Body of pancreas (tissue), 4 donors: ENCODE results near the gene POLR1A. TPM values are rescaled to one million over a fixed set of nuclear protein-coding genes. Genes with fewer than 3 reads are reported as not detected.

ENCODE experiments used
- ATAC-seq: fragments of 150-250 bp; one replicate; pipeline ENCODE4 v1.9.1; 2016
- DNase-seq, 4 donors: peaks; one replicate each; pipeline ENCODE4 v3.0.0-alpha.2; 2019
- H3K27ac ChIP-seq, 4 donors: fragments of 200-600 bp; sonication (generic); 1 replicate in 3 of 4; 2 replicates in 1 of 4; pipeline versions ENCODE4 v1.5.1 to v1.6.1; 2016 to 2019; ENCODE audit warnings: mild to moderate bottlenecking in 1 of 4, mixed read lengths in 1 of 4, moderate library complexity in 1 of 4
- H3K27me3 ChIP-seq, 2 donors: fragments of 200-600 bp; sonication (generic); one replicate each; pipeline ENCODE4 v1.6.0; 2016; ENCODE audit warnings: mild to moderate bottlenecking in 1 of 2
- H3K36me3 ChIP-seq, 2 donors: fragments of 200-600 bp; sonication (generic); replicated peaks in 1 of 2; 2 replicates each; pipeline ENCODE4 v1.5.1; 2016; ENCODE audit warnings: low read depth in 2 of 2; ENCODE audit not compliant: insufficient read depth in 1 of 2
- H3K4me1 ChIP-seq: fragments of 200-600 bp; sonication (generic); one replicate; pipeline ENCODE4 v1.6.0; 2016
- H3K4me3 ChIP-seq, 2 donors: fragments of 200-600 bp; sonication (generic); 1 replicate in 1 of 2; 2 replicates in 1 of 2; pipeline ENCODE4 v1.5.1; 2016 to 2019
- H3K9me3 ChIP-seq, 3 donors: fragments of 200-600 bp; sonication (generic); 1 replicate in 2 of 3; 2 replicates in 1 of 3; pipeline ENCODE4 v1.5.1; 2016
- POLR2A ChIP-seq, 3 donors: fragments of 450-650 bp; IDR thresholded peaks; one replicate each; pipeline ENCODE4 v1.6.1; 2016; ENCODE audit warnings: antibody characterized with exemption in 3 of 3, mild to moderate bottlenecking in 2 of 3
- WGBS, 2 donors: methylation state at CpG; one replicate each; pipeline ENCODE4 v1.1.5; 2017; 5-methylcytosine and 5-hydroxymethylcytosine counted together
- intact Hi-C: fragments of 100-400 bp; cut with DNase I; formaldehyde crosslinking; loops from one replicate; pipeline ENCODE4 v1.15.1; 2023
- total RNA-seq, 2 donors: library from RNA; depleted of rRNA; stranded (reverse); fragments of >200 nt; gene quantifications; one replicate each; pipeline ENCODE4 v1.1.0, GENCODE V29; 2016
- TF ChIP-seq, protein P1 (sequence below), 7 experiments: fragments of 450-650 bp in 4 of 7; fragments of 200-600 bp in 3 of 7; sonication (generic) in 3 of 7; IDR thresholded peaks; one replicate each; pipeline ENCODE4 v1.5.1; 2016 to 2019; ENCODE audit warnings: antibody characterized with exemption in 7 of 7

POLR1A gene
- total RNA-seq, 2 donors from 2014 or later: 18.7 to 36.6 TPM

GRCh38 chr2:86070868-86071267, 34.8 kb downstream of the POLR1A start:
- ATAC-seq (no peak), DNase-seq (no peak)
- H3K27ac ChIP-seq: no peak overlapping the region
- H3K9me3 ChIP-seq: no peaks in the 10 kb centered on the region
- no peak overlapping the region for H3K4me3 ChIP-seq
- no peak for TF ChIP-seq POLR2A (IDR thresholded peaks at IDR 0.05)
- TF ChIP-seq, protein P1, sequence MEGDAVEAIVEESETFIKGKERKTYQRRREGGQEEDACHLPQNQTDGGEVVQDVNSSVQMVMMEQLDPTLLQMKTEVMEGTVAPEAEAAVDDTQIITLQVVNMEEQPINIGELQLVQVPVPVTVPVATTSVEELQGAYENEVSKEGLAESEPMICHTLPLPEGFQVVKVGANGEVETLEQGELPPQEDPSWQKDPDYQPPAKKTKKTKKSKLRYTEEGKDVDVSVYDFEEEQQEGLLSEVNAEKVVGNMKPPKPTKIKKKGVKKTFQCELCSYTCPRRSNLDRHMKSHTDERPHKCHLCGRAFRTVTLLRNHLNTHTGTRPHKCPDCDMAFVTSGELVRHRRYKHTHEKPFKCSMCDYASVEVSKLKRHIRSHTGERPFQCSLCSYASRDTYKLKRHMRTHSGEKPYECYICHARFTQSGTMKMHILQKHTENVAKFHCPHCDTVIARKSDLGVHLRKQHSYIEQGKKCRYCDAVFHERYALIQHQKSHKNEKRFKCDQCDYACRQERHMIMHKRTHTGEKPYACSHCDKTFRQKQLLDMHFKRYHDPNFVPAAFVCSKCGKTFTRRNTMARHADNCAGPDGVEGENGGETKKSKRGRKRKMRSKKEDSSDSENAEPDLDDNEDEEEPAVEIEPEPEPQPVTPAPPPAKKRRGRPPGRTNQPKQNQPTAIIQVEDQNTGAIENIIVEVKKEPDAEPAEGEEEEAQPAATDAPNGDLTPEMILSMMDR (IDR thresholded peaks at IDR 0.05): no peak
- no peaks in the 10 kb centered on the region for H3K27me3 ChIP-seq
- peaks cover 7 to 16% of the 10 kb centered on the region in 2 donors for H3K36me3 ChIP-seq
- WGBS, 2 donors: 79 to 85% methylated on average over 2 of the region's 2 CpGs
- H3K4me1 ChIP-seq: peaks cover 25% of the 10 kb centered on the region
- intact Hi-C loops: loop anchor here (10.0 kb wide), 1 partner anchor 186 kb away; the partner anchor contains the start of gene ST3GAL5

DNA sequence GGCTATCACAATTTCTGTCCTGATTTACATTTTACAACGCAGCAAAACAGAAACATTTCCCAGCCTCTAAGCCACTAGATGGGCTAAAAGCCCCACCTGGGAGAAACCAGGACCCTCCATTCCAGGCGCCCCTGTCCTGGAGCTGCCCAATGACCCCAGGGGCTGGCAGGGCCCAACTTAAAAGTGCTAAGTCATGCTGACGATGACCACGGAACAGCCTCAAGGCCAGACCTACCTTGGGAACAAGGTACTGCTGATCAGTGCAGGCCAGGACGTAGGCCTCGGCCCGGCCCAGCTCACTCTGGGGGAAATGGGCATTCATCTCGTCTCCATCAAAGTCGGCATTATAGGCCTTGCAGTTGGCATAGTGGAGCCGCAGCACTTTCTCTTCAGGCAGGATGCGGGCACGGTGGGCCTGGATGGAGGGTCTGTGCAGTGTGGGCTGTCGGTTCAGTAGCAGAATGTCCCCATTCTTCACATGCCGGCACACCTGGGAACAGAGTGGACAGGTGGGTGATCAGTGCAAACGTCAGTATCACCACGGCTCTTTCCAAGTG, 35.8 kb downstream of the POLR1A start:
- Histone ChIP-seq H3K9me3 (no peaks in the 10 kb centered on the region), H3K36me3 (peaks cover 7 to 20% of the 10 kb centered on the region in 2 donors), H3K4me1 (peaks cover 25% of the 10 kb centered on the region), H3K27me3 (no peaks in the 10 kb centered on the region), H3K4me3 (no peak overlapping the region), H3K27ac (no peak overlapping the region)
- WGBS, 2 donors: 92% methylated on average over 12 to 16 of the region's 16 CpGs
- intact Hi-C loops: loop anchor here (10.0 kb wide), 1 partner anchor 185 kb away; the partner anchor contains the start of gene ST3GAL5
- DNase-seq (no peak), ATAC-seq (no peak)
- TF ChIP-seq, protein P1 (IDR thresholded peaks at IDR 0.05): no peak

DNA sequence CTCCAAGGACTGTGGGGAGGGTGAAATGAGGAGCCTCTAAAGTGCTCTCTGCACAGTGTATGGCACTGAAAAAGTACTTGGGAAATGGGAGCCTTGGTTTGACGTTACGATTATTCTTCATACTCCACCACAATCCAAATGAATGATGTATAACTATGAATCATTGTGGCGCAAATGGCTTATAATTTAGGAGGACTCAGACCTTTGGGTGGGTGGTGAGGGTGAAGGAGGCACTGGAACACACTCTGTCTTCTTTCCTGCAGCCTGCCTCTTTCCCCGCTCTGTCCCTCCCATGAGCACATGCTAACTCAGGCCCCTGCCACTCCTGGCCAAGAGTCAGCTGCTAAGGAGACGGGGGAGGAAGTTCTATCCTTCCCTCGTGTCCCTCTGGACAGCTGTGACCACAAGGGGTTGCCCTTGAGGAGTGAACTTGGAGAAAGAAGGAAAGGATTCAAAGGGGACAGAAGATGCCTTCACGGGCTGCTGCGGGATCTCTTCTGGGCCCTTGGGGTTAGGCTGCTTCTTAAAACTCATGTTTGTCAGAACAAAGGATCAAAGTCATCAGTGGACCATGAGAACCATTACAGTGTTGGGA, 36.5 kb downstream of the POLR1A start:
- DNase-seq (no peak), ATAC-seq (no peak)
- H3K36me3 ChIP-seq: peaks cover 7 to 21% of the 10 kb centered on the region in 2 donors
- peaks cover 25% of the 10 kb centered on the region for H3K4me1 ChIP-seq
- no peaks in the 10 kb centered on the region for H3K27me3 ChIP-seq
- no peak overlapping the region for H3K27ac ChIP-seq
- H3K4me3 ChIP-seq: no peak overlapping the region
- WGBS, 2 donors: 69 to 72% methylated on average over 8 of the region's 8 CpGs
- H3K9me3 ChIP-seq: no peaks in the 10 kb centered on the region
- intact Hi-C loops: no loop called here
- no peak for TF ChIP-seq POLR2A (IDR thresholded peaks at IDR 0.05)
- TF ChIP-seq, protein P1 (IDR thresholded peaks at IDR 0.05): no peak

DNA sequence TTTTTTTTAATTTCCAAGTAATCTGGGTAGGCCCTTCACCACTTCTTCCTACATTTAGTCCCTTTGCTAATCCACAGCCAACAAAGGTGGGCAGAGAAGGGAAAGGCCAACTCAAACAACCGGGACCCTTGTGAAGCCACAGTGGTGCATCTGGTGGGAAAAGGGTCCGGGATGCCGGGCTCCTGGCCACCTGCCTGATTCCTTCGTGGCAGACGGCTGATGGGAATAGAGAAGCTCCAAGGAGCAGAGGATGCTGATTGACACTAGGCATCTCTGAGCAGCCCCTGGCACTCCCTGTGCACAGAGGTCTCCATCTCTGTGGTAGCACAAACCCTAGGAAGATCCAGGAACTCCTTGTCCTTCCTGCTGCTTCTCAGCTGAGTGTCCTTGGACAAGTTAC, 37.0 kb downstream of the POLR1A start:
- peaks cover 7 to 23% of the 10 kb centered on the region in 2 donors for H3K36me3 ChIP-seq
- intact Hi-C loops: no loop called here
- WGBS, 2 donors: 91 to 93% methylated on average over 5 of the region's 5 CpGs
- H3K27me3 ChIP-seq: no peaks in the 10 kb centered on the region
- H3K4me1 ChIP-seq: peaks cover 25% of the 10 kb centered on the region
- DNase-seq (no peak), ATAC-seq (no peak)
- TF ChIP-seq, protein P1 (IDR thresholded peaks at IDR 0.05): no peak
- no peak for TF ChIP-seq POLR2A (IDR thresholded peaks at IDR 0.05)
- no peak overlapping the region for H3K4me3 ChIP-seq
- no peak overlapping the region for H3K27ac ChIP-seq
- H3K9me3 ChIP-seq: no peaks in the 10 kb centered on the region
